Iris pigment epithelial cell (primary cell): ENCODE measurements around the gene CELF2.
"Not testable (repeated sequence)": the region's sequence is repeated elsewhere in the genome, so short reads cannot be mapped to it uniquely, and the experiment has no call there.

ENCODE experiments used
- DNase-seq: peaks from one replicate; pipeline ENCODE4 v3.0.0-alpha.2; 2011; ENCODE audit warnings: low read depth

Gene CELF2

DNA sequence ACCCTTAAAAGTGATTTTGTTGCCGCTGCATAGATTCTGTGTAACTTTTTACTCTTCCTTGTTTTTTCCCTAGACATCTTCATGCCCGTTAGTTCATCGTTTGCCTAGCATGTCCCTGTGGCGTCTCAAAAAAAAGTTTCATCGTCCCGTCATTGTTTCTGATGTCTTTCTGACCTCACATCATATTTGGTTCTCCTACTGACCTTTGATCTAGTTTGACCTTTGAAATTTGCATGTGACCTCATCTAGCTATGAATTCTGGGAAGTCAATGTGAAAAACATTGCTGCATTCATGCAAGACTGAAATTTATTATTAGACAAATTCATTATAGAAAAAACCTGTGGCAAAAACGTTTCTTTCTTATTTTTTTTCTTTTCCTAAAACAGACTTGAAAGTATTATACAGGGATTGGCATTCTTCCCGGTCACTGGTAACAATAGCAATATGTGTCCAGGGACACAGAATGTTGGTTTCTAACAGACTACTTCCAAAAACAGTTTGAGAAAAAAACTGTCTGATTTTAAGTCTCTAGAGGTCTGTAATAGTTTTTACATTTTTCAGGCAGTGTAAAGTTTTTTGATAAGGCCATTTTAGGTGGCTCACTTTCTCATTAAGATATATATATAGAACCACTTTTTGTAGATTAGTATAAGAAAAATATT lies 312.8 kb downstream of the CELF2 start:
- DNase-seq: no peak

DNA sequence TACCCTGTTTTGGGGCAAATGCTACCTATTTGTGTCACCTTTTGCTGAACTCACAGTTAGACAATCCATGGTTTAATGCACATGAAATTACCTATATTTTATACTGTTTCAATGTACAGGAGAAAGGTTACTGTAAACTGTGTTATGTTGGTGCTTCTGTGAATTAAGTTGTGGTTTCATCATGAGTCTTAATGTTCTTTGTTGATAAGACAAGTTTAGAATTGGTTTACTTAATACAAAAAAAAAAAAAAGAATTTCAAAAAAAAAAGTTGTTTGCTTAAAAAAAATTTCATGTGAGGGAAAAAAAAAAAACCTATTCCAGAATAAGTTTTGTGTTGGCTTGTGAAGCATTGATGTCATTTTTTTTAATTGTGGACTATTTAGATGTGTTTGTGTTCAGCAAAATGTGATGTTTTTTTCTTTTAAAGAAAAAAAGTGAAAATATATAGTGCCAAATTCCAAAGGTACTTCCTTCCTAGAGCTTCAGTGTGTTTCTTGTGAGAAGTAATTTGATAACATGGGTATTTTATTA lies 313.4 kb downstream of the CELF2 start:
- DNase-seq: no peak

DNA sequence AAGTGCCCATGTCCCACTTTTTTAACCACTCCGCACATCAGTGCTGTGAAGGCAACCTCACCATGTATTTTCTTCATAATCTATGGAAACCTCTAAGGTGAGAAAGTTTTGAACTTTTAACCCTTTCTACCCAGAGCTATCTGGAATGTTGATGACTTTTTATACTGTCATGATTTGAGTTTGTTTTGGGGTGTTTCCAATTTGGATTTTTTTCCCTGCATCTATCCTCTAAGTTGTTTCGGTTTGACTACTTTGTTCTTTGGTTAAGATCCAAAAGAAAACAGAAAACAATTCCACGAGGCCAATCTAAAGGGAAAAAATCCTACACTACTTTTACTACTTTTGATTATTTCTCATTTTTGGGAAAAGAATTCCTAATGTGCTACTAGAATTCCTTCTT lies 314.1 kb downstream of the CELF2 start:
- DNase-seq: no peak

DNA sequence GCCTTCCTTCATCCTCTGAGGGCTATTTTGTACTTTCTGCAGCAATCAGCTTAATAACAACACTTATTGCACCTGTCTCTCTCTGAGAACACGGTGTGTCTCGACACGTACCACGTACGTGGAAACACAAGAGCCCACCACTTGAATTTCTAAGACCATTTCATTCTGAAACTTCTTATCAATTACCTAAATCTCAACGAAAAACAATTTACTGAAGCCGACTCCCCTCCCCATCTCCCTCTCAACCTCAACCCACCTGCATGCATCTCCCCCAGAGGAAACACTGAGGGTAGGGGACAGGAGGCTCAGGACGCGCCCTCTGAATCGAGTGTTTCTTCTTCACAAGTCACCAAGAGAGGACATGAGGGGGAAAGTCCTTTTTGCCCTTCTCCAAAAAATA lies 315.2 kb downstream of the CELF2 start:
- DNase-seq: no peak

DNA sequence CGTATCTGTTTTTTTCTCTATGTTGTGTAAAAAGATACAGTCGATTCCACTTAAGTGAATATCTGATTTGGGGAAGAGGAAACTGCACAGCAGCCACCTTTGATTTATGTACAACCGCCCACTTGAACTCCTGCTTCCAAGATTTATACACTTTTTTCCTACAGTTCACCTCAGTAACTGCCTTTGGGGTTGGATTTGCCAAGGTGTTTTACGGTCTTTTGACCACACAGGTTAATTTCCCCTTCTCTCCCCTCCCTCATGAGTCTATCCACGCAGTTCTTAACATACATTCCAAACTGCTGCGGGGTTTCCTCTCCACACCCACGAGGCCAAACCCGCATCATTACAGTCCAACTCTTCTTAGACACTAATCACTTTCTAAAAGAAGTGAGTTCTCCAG lies 316.8 kb downstream of the CELF2 start:
- DNase-seq: no peak

DNA sequence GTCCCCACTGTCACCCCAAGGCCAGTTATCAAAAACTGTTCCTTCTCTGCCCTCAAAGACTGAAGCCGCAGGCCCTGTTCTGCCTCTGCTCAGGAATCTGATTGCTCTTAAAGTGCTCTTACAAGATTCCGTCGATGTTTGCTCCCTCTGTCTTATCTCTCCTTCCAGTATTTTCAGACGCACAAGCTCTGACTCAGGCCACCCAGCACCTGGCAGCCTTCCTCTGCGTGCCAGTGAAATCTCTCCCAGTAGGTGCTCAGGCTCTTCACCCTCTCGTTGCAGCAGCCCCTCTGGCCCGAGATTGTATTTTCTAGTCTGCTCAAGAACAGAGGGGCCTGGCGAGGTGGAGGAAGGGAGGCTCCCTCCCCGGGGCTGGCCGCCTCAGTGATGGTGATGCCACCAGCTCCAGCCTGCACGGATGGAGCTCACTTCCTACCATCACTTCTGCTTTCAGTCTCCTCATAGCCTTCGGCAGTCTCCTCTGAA lies 317.5 kb downstream of the CELF2 start:
- peak; percentile 3 for DNase-seq

DNA sequence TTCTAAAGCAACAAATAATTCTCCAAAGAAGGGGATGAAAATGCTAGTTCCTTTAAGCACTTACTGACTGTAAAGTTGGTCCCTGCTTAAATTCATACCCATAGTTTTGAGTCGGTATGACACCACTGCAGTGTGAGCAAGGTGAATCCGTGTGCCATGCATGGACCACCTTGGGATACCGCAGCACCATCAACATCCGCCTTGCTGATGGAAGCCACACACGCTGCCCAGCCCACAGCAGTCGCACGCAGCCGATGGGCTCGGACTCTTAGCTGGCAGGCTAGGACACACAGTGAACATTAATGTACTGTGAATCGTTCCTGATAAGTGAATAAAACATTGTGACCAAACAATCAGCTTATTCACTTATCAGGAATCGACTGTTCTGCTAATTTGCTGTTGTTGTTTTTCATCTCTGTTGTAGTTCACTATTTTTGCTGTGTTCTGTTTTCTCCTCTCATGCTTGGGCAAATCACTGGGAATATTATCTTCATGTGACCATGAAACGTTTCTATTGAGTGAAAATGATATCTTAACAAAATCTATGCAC lies 318.3 kb downstream of the CELF2 start:
- DNase-seq: no peak

DNA sequence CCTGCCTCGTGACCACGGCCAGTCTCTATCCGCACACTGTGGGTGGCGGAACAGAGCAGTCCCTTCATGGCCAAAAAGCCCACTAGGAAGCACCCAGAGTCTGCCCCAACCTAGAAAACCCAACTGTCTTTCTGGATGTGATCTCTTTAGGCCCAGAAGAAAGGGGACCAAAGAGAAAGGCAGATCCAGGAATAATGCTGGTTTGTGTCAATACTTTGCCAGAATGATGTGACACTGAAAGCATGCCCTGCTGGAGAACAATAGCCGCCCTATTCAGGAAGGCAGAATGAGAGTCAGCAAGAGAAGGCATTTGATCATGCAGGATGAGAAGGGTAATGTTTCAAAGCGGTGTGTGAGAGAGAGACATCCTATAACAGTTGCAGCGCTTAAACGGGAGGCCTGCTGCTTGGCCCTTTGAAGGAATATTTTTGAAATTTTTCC lies 319.1 kb downstream of the CELF2 start:
- DNase-seq: no peak

DNA sequence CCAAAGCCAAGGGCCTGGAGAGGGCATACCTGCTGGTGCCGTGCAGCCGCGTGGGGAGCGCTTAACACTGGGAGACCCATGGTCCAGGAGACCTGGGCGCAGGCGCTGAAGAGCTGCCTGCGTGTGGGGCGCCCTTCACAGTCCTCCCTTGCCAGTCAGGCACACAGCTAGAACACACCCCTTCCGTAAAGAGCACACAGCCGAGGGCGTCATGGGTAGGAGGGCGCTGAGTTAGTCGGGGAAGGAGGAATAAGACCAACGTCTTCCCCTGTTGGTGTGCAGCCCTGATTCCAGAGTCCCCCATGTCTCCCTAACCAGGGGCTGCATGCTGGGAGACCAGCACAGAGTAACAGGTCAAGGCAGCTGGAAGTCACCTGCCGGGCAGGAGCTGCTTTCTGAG lies 319.8 kb downstream of the CELF2 start:
- no peak for DNase-seq

DNA sequence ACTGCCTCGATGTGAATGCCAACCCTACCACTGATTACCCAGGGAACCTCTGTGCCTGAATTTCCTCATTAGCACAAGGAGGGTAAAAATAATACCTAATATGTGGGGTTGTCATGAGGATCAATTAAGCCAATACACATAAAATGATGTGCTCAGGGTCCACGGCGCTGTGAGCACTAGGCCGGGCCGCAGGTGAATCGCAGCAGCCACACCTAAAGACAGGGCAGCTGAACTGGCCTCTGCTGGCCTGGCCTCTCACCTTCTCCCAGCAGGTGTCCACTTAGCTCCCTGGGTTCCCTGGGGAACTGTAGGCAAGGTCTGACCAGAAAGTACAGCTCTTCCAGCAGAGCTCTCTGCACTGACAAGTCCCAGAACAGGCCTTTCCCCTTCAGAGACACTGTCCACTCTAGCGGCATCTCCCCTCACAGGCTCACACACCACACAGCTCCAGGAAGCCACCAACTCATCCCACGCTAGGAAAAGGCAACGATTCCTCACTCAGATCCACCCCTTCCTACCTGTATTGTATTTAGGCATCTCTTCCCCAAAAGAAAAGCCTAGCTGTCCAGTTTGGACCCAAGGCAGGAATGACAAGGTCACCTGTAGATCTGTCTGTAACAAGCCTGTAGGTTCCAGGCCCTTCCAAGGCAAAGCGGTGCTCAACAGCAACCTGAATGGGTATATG lies 320.6 kb downstream of the CELF2 start:
- no peak for DNase-seq

DNA sequence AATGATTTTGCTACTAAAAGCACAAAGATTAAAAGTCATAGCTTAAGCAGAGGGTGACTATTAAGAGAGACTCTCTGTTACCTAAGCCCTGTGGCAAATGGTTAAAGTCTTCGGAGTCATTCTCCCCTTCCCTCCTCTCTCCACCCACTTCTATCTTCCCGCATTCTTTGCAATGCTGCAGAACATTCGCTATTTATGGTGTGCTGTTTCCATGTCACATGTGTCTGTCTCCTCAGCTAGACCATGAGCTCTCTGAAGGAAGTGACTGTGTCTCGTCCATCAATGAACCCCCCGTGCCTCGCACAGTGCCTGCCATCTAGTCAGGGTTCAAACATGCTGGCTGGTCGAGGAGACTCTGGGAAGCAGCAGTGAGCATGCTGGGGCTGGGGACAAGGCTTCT lies 321.3 kb downstream of the CELF2 start:
- no peak for DNase-seq

DNA sequence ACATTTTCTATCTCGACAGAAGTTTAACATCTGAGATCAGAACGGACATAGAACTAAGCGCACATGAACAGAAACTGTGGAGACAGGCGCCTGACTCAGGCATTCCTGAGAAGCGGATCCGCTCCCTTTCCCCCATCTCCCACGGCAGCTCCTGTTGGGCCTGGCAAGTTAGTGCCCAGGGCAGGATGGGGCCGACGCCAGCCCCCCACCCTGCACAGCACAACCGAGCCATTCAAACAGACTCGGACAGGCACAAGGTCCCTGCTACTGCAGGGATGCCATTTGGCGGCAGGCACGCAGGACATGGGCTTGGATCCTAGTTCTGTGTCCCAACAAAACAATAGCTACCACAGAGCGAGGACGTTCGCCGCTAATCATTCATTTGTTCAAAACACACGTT lies 322.0 kb downstream of the CELF2 start:
- DNase-seq: no peak

DNA sequence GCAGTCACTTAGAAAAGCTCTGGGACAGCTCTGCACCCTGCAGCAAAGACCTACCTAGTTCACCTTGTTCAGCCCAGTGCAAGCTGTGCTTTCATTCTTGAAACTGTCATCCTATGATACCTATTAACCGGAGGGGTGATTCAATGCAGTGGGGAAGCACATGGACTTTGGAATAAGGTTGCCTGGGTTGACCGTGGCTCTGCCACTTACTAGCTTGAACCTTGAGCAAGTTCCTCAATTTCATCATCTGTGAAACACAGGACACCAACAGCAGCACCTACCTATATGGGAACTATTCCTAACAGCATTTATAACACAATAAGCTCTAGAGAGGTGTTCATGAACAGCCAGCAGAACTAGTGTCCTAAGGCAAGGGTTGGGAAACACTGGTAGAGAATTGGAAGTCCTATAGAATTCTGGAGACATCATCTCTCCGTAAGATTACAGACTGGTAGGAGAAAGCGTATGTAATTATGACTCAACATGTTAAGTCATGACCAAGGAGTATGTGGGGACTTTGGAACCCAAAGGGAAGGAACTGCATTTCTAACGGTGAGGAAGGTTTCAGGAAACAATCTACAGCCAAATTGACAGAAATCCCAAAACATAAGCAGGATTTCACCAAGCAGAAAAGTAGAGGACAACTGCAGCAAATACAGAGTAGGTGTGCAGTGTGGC lies 323.8 kb downstream of the CELF2 start:
- DNase-seq: no peak

DNA sequence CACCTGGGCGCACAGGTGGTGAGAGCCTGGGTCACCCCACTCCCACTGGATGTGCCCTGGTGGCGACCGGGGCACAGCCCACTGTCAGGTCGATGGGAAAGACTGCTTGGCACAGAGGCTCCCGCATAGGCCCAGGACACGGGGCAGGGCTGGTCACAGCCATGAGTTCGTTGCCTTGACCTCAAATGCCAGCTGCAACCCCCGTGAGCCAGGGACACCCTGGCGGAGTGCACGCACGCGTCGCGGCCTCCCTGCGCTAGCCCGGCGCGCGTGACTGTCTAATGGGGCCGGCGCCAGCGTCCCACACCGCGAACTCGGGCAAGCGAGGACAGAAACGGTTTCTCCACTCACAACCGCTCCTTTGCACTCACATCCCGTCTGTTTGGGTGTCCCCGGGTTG lies 326.4 kb downstream of the CELF2 start:
- DNase-seq: no peak

DNA sequence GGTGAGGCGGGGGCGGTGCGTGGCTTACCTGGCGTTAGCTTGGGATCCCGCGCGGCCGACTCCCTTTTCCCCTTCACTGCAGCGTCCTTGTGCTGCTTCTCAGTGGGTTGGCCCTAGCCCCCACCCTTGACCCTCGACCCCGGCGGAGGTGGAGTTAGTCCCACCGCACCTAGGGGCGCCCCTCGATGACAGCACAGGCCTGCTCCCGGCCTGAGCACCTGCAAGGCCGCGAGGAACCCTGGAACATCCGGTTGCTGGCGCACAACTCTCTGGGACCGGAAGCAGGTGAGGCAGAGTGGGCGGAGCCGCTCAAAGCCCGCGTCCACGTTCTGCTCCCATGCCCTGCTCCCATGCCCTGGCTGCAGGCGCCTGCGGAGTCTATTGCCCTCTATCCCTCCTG lies 326.9 kb downstream of the CELF2 start:
- no peak for DNase-seq

DNA sequence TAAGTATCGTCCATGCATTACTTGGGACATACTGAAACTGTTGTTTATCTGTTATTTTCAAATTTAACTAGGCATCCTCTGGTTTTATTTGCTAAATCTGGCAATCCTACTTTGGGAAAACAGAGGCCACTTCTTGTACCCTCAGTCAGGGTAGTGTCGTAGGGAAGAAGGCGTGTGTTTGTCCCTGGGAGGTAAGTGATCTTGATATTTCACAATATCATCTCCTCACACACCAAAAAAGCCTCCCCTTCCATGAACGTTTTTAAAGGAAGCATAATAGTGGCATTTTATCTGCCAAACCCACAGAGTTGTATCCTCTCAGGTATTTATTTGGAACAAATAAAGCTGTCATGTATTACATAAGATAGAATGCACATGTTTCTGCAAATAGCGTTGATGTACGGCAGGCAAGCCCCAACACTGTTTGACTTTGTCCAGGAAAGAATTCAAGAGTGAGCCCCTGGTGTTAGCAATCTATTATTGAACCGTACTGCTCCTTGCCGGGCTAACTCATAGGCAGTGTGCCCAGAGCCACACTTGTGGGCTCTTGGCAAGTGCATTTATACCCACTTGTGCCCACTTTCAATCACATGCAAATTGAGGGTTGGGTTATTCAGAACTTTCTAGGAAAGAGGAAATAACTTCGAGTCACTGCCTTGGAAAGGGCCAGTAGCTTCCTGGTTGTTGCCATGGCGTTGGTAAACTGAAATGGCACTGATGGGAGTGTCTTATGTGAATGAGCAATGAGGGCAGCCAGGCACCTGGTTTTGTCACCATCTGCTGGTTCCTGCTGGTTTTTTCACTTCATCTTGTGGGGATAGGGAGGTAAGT lies 327.8 kb downstream of the CELF2 start:
- DNase-seq: peak; percentile 3

DNA sequence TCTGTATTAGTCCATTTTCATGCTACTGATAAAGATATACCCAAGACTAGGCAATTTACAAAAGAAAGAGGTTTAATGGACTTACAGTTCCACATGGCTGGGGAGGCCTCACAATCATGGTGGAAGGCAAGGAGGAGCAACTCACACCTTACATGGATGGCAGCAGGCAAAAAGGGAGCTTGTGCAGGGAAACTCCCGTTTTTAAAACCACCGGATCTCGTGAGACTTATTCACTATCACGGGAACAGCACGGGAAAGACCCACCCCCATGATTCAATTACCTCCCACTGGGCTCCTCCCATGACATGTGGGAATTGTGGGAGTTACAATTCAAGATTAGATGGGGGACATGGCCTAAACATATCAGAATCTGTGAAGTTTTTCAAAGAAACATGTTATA lies 329.9 kb downstream of the CELF2 start:
- DNase-seq: not testable (repeated sequence)

DNA sequence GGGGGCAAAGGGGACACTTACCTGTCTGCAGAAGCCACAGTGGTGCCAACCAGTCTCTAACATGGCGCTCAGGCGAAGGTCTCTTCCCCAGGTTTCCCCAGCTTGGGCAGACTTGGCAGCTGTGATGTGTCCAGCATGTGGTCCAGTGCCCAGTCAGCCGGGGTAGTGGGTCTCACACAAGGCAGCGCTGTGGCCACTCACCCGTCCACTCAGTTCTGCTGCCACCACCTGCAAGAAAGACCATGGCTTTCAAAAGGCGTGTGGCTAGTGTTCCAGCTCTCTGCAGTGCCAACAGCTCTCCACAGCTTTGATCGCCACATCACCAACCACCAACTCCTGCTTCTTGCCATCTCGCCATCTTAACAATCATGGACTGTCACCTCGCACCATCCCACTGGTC lies 334.1 kb downstream of the CELF2 start:
- DNase-seq: no peak

DNA sequence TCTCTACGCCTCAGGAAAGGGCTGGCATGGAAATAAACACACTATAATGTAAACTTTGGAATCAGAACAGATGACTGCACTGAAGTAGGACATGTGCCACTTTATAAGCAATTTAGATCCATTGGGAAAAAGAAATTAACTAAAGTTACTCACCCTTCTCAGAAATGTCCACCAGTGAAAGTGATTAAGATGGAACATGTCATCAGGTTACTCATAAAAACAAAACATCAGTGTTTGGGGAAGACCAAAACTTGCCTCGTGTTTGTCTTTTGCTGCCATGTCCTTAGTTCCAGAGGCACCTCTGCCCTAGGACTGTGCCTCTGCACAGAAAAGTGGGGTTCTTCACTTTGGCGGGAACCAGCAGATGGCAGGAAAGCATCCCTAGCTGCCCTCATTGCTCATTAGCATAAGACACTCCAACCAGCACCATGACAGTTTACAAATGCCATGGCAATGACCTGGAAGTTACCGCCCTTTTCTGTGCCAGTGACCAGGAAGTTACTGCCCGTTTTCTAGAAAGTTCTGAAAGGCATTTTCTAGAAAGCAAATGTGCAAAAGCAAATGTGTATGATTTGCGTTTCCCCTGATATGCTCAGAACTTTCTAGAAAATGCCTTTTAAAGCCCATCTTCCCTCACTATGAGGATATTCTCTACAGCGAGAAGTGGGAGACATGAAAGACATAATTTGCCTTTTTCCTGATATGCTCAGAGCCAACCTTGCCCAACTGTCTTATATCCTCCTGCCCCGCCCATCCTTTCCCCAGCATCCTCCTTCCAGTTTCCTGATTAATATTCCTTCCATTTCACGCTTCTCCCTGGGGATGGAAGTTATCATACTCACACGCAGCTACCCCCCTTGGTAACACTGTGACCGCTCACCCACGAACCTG lies 335.6 kb downstream of the CELF2 start:
- DNase-seq: no peak

DNA sequence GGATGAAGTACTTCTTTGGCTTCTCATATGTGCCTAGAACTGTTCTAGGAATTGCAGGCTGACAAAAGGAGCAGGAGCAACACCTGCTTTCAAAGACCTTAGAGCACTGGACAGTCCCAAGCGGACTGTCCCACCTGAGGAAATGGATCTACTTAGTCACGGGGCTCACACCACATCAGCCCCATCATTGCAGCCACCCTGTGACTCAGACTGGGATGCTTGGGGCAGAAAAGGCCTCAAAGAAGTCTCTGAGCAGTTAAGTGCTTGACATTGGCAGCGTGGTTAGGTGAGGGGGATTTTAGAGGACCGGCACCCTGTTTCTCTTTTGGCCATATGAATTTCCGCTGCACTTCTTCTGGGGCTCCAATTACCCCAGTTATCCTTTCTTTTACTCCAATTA lies 337.2 kb downstream of the CELF2 start:
- DNase-seq: no peak

DNA sequence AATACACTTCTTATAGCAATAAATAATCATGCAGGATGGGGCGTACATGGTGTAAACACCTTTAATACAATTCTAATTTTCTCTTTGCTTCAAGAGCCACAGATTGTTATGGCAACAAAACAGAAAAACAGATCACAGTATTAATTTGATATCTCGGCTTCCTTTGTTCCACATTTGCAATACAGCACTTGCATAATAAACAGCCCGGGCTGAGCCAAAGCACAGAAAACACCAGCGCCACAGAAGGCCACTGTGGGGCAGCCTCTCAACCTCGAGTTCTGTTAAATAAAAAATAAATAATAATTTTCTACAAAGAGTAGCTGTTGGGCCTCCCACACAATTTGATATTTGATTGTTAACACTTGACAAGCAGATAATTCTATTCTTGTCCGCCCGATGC lies 337.9 kb downstream of the CELF2 start:
- DNase-seq: no peak
